H1 (cell line): ENCODE results near the gene DCUN1D2. TPM values are rescaled to one million over a fixed set of nuclear protein-coding genes. Genes with fewer than 3 reads are reported as not detected.

Experiments used
- BCL11A ChIP-seq, 2 experiments: IDR thresholded peaks; one replicate each; pipeline ENCODE4 v1.6.1; 2011; ENCODE audit warnings: low read depth in 2 of 2, low read length in 2 of 2, mild to moderate bottlenecking in 2 of 2
- FOSL1 ChIP-seq: IDR thresholded peaks from 2 replicates; pipeline ENCODE4 v1.6.1; 2011; ENCODE audit warnings: mild to moderate bottlenecking, low read depth, low read length, moderate library complexity; ENCODE audit not compliant: insufficient read depth
- MAFK ChIP-seq: IDR thresholded peaks from 2 replicates; pipeline ENCODE4 v1.6.1; 2012; ENCODE audit warnings: low read depth, mild to moderate bottlenecking, improper control_type of control experiment, low read length
- SP1 ChIP-seq: IDR thresholded peaks from 2 replicates; pipeline ENCODE4 v1.6.1; 2011; ENCODE audit warnings: low read depth, low read length
- TAF1 ChIP-seq: IDR thresholded peaks from 2 replicates; pipeline ENCODE4 v1.6.1; 2011; ENCODE audit warnings: mild to moderate bottlenecking, low read depth, low read length
- USF2 ChIP-seq: IDR thresholded peaks from 2 replicates; pipeline ENCODE4 v1.6.1; 2011; ENCODE audit warnings: low read length, improper control_type of control experiment
- polyA plus RNA-seq, 7 experiments: library from polyadenylated mRNA; depleted of rRNA in 3 of 7; stranded (reverse) in 5 of 7; unstranded in 2 of 7; fragments of >200 nt in 5 of 7; fragments of 200-250 nt in 2 of 7; gene quantifications; 1 replicate in 5 of 7; 2 replicates in 1 of 7; 4 replicates in 1 of 7; pipeline versions ENCODE4 v1.2.1 to v1.2.3, GENCODE V29; 2011 to 2013; ENCODE audit warnings: missing spikeins in 2 of 7, mixed read lengths in 2 of 7
- total RNA-seq: library from RNA; stranded (reverse); fragmentation: NEBNext Ultra II Directional; extraction: Animal tissue kit (Norgen Biotek cat#: 25700); gene quantifications from 2 replicates; pipeline ENCODE4 v1.2.1, GENCODE V29; 2021

DCUN1D2 gene
- total and polyA plus RNA-seq, 2 of the 8 experiments (the other 6 are each of a cell fraction or from before 2014, with no cell fraction given): 19.5 to 35.3 TPM

GRCh38 chr13:113470073-113470472 lies 20.4 kb downstream of the DCUN1D2 start (continued):
- no peak for TF ChIP-seq USF2
- no peak for TF ChIP-seq BCL11A (IDR thresholded peaks at IDR 0.05; ENCODE audit: low read depth in 2 of 2, low read length in 2 of 2)
- no peak for TF ChIP-seq SP1
- no peak for TF ChIP-seq MAFK
- no peak for TF ChIP-seq TAF1
- no peak for TF ChIP-seq FOSL1
